Endothelial cell of umbilical vein (primary cell): ENCODE measurements around the gene RET.

Source experiments
- EZH2 ChIP-seq: IDR thresholded peaks from 2 replicates; pipeline ENCODE4 v1.6.1; 2012; ENCODE audit warnings: borderline replicate concordance, low read depth, mild to moderate bottlenecking, moderate library complexity, low read length, inconsistent platforms; ENCODE audit not compliant: severe bottlenecking
- FOS ChIP-seq: IDR thresholded peaks from 2 replicates; pipeline ENCODE4 v1.6.1; 2011; ENCODE audit warnings: mild to moderate bottlenecking, low read length, moderate library complexity, borderline replicate concordance; ENCODE audit not compliant: insufficient read depth
- GATA2 ChIP-seq: IDR thresholded peaks from 2 replicates; pipeline ENCODE4 v1.7.0; 2011; ENCODE audit warnings: low read depth, mild to moderate bottlenecking, moderate library complexity, mixed read lengths, low read length; ENCODE audit not compliant: insufficient read length, insufficient read depth
- JUN ChIP-seq: IDR thresholded peaks from 2 replicates; pipeline ENCODE4 v1.6.1; 2011; ENCODE audit warnings: borderline replicate concordance, low read depth; ENCODE audit not compliant: insufficient read length, insufficient read depth
- POLR2A ChIP-seq: IDR thresholded peaks from 2 replicates; pipeline ENCODE4 v1.6.1; 2012; ENCODE audit warnings: low read depth, mild to moderate bottlenecking, control low read depth, low read length
- POLR2AphosphoS5 ChIP-seq: IDR thresholded peaks from 2 replicates; pipeline ENCODE4 v1.6.1; 2012; ENCODE audit warnings: low read depth, mild to moderate bottlenecking, control low read depth, low read length, moderate library complexity; ENCODE audit not compliant: insufficient read depth
- TF ChIP-seq, protein P1 (sequence below), 2 donors: IDR thresholded peaks; 1 replicate in 1 of 2; 2 replicates in 1 of 2; pipeline ENCODE4 v1.5.1; 2011; ENCODE audit warnings: low read length in 2 of 2, mild to moderate bottlenecking in 2 of 2, moderate library complexity in 2 of 2, control low read depth in 1 of 2, inconsistent platforms in 1 of 2, low read depth in 1 of 2; ENCODE audit not compliant: insufficient read depth in 1 of 2; ENCODE audit errors: extremely low read depth in 1 of 2
- TF ChIP-seq, protein P2 (sequence below): IDR thresholded peaks from 2 replicates; pipeline ENCODE4 v1.6.1; 2011; ENCODE audit not compliant: insufficient read depth, insufficient read length

DNA sequence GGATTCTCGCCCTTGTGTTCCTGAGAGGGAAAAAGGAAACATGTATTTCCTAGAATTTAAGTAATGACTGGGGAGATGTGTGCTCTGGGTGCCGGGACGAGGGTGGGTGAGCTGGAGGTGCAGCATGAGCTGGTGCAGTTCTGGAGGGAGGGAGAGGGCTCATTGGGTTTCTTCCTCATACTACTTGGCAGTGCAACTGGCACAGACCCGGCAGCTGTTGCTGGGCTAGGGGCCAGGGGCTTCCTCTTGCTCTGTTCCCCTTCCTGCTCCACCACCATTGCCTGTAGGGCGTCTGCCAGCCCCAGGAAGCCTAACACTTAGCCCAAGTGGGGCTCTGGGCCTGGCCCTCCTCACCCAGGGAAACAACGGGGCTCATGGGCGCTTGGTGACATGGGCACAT lies 5.9 kb downstream of the RET start:
- TF ChIP-seq POLR2AphosphoS5 = no peak
- no peak for TF ChIP-seq POLR2A
- TF ChIP-seq, protein P1, sequence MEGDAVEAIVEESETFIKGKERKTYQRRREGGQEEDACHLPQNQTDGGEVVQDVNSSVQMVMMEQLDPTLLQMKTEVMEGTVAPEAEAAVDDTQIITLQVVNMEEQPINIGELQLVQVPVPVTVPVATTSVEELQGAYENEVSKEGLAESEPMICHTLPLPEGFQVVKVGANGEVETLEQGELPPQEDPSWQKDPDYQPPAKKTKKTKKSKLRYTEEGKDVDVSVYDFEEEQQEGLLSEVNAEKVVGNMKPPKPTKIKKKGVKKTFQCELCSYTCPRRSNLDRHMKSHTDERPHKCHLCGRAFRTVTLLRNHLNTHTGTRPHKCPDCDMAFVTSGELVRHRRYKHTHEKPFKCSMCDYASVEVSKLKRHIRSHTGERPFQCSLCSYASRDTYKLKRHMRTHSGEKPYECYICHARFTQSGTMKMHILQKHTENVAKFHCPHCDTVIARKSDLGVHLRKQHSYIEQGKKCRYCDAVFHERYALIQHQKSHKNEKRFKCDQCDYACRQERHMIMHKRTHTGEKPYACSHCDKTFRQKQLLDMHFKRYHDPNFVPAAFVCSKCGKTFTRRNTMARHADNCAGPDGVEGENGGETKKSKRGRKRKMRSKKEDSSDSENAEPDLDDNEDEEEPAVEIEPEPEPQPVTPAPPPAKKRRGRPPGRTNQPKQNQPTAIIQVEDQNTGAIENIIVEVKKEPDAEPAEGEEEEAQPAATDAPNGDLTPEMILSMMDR (IDR thresholded peaks at IDR 0.05; ENCODE audit: extremely low read depth in 1 of 2, insufficient read depth in 1 of 2, low read depth in 1 of 2, low read length in 2 of 2) = no peak
- TF ChIP-seq EZH2 = no peak
- TF ChIP-seq JUN = no peak
- TF ChIP-seq GATA2 = no peak
- TF ChIP-seq FOS = no peak
- TF ChIP-seq, protein P2, sequence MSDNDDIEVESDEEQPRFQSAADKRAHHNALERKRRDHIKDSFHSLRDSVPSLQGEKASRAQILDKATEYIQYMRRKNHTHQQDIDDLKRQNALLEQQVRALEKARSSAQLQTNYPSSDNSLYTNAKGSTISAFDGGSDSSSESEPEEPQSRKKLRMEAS = no peak
